Activated CD4-positive, alpha-beta T cell treated with anti-CD3 and anti-CD28 coated beads, Interleukin-2, Interleukin-4, amounts not matched to agents 100 ng/mL and 50 ng/mL, durations not matched to agents 16 hours and 8 hours (primary cell): ENCODE measurements around the gene FHIT.
"Not testable (repeated sequence)": the region's sequence is repeated elsewhere in the genome, so short reads cannot be mapped to it uniquely, and the experiment has no call there.

ENCODE experiments used
- DNase-seq: peaks from one replicate; pipeline ENCODE4 v3.0.0-alpha.2; 2020; ENCODE audit warnings: low spot score

Gene FHIT

GRCh38 chr3:59829527-59829926, 1421.7 kb downstream of the FHIT start:
- DNase-seq = no peak

- DNase-seq = no peak
These were observed 1426.4 kb downstream of the FHIT start for GRCh38 chr3:59824876-59825275.

- no peak for DNase-seq
These were observed 1430.0 kb downstream of the FHIT start for GRCh38 chr3:59821274-59821673.

GRCh38 chr3:59820352-59820934, 1430.8 kb downstream of the FHIT start:
- no peak for DNase-seq

GRCh38 chr3:59818919-59819300, 1432.3 kb downstream of the FHIT start:
- no peak for DNase-seq

- DNase-seq = no peak
These were observed 1433.0 kb downstream of the FHIT start for GRCh38 chr3:59818033-59818918.

- no peak for DNase-seq
These were observed 1433.7 kb downstream of the FHIT start for GRCh38 chr3:59817511-59817910.

GRCh38 chr3:59816312-59816711, 1434.9 kb downstream of the FHIT start:
- DNase-seq = no peak

- no peak for DNase-seq
These were observed 1438.1 kb downstream of the FHIT start for GRCh38 chr3:59813148-59813538.

GRCh38 chr3:59812237-59813147, 1438.8 kb downstream of the FHIT start:
- peak; percentile 21 for DNase-seq

- DNase-seq = no peak
These were observed 1440.1 kb downstream of the FHIT start for GRCh38 chr3:59811160-59811559.

- no peak for DNase-seq
These were observed 1440.6 kb downstream of the FHIT start for GRCh38 chr3:59810606-59811005.

GRCh38 chr3:59809710-59810444, 1441.4 kb downstream of the FHIT start:
- peak; percentile 2 for DNase-seq

GRCh38 chr3:59809016-59809415, 1442.2 kb downstream of the FHIT start:
- DNase-seq = no peak

- no peak for DNase-seq
These were observed 1442.8 kb downstream of the FHIT start for GRCh38 chr3:59808446-59808845.

GRCh38 chr3:59803268-59803667, 1448.0 kb downstream of the FHIT start:
- no peak for DNase-seq

GRCh38 chr3:59802453-59802852, 1448.8 kb downstream of the FHIT start:
- DNase-seq = not testable (repeated sequence)

- DNase-seq = no peak
These were observed 1449.2 kb downstream of the FHIT start for GRCh38 chr3:59802045-59802444.

GRCh38 chr3:59800481-59800880, 1450.8 kb downstream of the FHIT start:
- DNase-seq = no peak

GRCh38 chr3:59798372-59799086, 1452.7 kb downstream of the FHIT start:
- DNase-seq = no peak

- no peak for DNase-seq
These were observed 1453.7 kb downstream of the FHIT start for GRCh38 chr3:59797533-59797932.
